Right forelimb (tissue), 1 donor: Measurements from ENCODE around the gene PSMC5.

Experiments used
- DNase-seq: peaks from one replicate; pipeline ENCODE4 v3.0.0-alpha.2; 2018

Gene PSMC5

DNA sequence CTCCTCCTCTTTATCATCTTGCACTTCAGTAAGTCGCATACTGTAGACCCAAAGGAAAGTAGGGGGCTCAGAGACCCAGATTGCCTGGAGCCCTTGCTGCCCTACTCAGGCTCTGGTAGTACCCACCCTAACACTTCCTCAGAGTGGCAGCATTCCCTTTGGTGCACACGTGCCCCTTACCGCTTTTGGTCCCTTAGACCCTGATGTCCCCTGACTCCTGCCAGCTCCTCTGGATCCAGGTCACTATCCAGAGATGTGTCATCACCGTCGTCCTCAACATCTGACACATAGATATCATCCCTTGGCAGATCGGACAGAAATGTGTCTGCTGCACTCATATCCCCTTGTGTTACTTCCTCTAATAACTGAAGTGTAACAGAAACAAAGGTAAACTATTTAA, 5.4 kb upstream of the PSMC5 start:
- no peak for DNase-seq

DNA sequence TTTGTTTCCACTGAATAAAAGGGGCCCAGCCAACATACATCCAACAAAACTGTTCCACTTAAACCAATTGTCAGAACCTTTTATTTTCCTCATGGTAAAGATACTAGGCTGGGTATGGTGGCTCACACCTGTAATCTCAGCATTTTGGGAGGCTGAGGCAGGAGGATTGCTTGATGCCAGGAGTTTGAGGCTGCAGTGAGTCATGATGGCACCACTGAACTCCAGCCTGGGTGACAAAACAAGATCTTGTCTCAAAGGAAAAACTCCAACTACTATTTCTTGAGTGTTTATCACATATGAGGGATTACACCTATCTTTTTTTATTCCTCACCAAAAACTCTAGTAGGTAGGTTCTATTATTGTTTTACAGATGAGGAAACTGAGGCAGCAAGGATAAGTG, 4.7 kb upstream of the PSMC5 start:
- DNase-seq = no peak

DNA sequence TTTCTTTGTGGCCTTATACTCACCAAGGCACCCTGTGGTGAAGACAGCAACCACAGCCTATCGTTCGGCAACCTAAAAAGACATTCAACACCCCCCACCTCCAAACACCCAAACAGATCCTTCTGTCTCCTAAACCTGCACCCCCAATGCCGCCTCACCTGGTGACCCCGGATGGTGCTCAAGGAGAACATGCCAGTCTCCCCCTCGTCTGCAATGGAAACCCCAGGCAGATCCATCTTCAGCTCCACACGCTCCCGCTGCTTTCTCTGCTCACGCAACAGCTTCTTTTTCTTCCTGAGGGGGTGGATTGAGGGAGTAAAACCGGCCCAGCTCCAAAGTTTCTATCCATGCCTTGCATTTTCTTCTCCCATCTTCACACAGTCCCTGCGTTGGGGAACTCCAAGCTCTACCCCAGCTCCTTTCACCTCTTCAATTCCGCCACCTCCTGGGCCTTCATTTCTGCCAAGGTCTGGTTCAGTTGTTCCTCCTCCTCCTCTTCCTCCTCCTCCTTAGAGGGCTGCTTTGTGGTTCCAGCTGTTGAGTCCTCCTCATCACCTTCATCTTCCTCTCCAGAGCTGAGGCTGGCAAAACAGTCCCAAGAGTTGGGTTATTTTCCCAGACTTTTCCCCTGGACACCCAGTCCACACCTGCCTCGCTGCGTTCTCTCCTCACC, 3.4 kb upstream of the PSMC5 start:
- no peak for DNase-seq

DNA sequence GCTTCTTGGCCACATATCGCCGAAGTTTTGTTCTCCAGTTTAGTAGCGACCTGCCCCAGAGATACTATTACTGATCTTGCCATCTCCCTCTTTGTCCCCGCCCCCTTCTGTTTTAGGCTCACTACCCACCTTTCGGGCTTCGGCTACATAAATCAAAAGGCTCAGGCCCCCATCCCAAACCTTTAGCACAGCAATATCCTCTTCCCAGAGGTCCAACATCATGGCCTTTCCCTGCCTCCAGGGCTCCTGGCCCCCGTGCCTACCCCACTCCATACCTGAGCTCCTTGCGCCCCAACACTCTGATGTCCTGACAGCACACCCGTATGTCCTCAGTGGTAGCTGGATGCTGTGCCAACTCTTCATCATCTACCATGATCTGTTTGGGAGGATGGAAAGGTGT, 2.9 kb upstream of the PSMC5 start:
- no peak for DNase-seq

DNA sequence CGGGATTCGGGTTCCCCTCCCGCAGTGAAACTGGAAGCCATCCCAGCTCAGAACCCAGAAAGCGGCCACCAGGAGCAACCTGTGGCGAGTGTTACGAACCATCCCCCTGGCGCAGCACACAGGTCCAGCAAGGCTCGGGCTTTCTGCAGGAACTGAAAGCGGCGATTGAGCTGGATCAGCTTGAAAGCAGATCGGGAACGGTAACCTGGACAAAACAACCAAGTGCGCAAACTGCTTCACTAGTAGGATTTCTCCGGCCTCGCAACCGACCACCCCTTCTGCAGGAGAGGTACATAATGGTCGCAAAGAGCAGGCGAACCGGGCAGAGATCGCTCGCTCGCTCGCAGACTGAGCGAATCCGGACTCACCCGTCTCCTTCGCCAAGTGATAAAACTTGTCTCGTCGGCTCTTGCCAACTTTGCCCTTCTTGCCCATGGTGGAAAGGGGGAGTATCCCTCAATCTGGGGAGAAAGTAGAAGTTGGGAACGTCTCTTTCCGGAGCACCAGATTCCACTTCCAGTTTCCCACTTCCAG, 696 bp upstream of the PSMC5 start:
- DNase-seq = no peak

DNA sequence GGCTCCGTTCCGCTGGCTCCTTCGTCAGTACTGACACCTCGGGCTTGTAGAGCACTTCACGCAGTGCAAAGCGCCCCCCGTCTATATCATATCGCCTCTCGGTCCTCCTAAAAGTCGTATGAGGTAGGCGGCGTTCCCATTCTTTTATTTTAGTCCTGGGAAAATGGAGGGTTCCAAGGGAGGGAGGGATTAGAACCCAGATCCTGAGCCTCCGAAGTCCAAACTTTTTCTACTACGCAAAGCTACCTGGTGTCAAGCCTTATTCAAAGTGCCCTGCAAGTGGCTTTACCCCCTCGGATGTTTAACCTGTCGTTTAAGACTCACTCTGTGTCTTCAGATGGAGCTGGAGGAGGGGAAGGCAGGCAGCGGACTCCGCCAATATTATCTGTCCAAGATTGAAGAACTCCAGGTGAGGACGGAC, 580 bp downstream of the PSMC5 start:
- DNase-seq = no peak

DNA sequence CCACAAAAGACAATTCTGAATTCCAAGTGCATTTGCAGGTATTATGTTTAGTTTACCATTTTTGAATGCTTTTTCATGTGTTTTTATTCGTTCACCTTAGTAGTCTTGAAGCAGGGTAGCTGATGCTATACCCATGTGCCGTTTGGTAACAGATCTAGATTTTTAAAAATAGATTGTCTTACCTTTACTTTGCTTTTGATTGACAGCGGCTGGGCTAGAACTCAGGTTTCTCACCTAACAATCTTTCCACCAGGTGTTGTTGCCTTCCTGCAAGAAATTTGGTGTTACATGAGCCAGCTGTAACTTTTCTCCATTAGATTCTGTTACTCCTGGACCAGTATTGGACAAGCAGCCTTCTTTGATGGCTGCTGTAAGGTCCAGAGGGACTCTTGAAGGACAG, 1.7 kb downstream of the PSMC5 start:
- no peak for DNase-seq

DNA sequence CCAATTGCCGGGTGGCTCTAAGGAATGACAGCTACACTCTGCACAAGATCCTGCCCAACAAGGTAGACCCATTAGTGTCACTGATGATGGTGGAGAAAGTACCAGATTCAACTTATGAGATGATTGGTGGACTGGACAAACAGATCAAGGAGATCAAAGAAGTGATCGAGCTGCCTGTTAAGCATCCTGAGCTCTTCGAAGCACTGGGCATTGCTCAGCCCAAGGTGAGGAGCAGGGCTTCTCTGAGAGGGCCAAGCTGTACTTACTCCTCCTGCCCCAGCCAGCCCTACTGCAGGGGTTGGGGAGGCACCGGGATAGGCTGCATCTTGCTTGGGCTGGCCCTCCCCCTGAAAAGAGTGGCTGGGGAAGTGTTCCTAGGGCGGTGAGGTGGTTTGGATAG, 3.0 kb downstream of the PSMC5 start:
- DNase-seq = no peak

DNA sequence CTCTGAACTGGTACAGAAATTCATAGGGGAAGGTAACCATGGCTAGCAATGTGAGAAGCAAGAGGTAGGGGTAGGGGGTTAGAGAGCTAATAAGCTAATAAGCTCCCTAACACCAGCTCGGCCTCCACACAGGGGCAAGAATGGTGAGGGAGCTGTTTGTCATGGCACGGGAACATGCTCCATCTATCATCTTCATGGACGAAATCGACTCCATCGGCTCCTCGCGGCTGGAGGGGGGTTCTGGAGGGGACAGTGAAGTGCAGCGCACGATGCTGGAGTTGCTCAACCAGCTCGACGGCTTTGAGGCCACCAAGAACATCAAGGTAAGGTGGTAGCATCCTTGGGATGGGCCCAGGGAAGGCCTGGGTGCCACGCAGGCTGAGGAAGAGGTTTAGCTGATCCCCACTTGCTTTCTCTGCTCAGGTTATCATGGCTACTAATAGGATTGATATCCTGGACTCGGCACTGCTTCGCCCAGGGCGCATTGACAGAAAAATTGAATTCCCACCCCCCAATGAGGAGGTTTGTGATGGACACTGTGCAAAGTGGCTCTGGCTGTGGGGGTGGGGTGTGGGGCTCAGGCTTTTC, 3.8 kb downstream of the PSMC5 start:
- DNase-seq = no peak

DNA sequence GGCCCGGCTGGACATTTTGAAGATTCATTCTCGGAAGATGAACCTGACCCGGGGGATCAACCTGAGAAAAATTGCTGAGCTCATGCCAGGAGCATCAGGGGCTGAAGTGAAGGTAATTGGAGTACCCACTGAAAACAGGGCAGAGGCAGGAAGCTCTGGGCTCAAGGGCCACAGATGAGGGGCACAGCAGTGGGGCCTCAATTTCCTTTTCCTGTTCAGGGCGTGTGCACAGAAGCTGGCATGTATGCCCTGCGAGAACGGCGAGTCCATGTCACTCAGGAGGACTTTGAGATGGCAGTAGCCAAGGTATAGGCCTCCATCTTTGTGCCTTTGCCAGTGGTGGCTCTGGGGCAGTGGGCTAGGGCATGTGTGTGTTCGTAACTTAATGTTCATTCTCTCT, 4.3 kb downstream of the PSMC5 start:
- no peak for DNase-seq

DNA sequence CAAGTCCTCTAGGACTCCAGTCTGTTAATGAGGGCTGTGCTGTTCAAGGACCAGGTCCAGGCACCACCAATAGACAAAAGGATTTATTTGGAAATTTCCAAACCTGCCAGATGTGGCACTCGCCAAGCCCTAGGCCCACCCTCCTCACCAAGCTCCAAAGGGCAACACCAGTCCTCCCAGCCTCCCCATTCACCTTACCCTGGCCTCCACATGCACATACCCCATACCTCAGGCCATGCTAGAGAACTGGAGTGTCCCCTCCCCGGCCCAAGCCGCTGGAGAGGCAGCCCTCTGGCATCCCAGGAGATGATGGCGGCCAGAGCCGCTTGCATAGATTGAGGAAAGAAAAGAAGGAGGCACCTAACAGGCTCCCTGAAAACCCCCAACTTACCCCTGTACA, 4.8 kb downstream of the PSMC5 start:
- DNase-seq = no peak

DNA sequence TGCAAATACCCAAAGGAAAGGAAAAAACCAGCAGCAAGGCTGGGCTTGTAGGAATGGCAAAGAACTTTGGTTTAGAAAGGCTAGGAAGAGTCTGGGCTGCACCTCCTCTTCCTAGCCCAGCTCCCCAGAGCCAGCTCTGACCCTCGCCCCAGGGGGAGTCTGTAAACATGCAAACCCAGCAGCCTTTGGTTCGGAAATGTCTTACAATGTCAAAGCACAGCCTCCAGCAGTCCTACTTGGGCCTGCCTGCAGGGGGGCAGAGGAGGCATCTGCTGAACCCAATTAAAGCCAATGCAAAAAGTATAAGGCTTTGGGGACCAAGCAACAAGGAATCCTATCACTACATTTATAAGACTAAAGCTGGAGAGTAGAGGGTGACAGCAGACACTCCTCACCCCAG, 5.2 kb downstream of the PSMC5 start:
- no peak for DNase-seq

DNA sequence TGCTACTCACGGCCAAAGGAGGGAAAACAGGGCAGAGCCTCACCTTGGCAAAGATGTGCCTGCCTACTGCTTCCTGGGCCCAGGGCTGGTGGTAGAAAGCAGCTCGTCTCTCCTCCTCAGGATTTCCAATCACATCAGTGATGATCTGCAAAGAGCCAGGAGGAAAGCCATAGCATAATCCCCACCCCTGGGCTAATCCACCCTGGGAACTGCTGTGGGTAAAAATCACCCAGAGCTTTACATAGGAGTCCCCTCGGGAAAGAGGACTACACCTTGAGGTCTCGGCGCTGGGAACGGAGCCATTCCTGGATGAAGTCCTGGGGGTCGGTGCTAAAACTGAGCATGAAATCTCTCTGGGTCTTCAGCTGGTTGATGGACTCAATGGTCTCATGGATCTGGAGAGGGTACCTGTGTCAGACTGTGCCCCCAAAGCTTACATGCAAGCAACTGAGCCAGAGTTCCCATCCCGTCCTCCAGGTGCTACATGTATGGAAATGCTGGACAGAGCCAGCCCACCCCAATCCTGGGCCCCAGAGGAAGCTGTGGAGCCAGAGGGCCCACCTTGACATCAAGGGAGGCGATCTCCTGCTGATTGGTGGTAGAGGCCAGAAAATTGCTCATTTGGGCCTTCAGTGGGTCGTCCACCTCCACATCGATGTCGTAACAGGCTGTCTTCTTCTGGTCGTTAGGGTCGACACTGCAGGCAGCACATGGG, 6.0 kb downstream of the PSMC5 start:
- no peak for DNase-seq

DNA sequence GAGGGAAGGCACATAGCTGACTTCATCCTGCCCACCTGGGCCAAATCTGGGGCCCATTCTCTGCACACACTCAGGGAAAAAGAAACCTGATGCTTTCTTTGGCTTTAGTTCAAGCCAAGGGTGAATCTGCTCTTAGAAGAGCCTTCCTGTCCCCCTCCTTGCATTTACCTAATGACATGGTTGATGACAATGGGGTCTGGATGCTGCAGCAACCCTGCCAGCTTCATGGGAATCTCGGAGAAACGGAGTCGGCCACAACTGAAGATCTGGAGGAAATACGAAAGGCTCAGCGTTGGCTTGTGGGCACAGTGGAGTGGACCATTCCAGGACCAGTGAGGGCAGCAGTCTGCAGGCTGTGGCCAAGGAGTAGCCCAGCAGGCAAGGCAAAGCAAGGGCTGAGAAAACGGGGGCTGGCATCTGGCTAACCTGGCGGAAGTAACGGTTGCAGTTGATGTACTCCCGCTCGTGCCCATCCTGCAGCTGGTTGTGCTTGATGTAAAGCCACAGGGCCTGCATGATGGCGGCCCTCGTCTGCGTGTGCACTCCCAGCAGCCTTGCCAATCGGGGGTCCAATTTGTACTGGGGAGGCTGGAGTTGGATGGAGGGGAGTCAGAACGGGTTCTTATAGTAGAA, 6.6 kb downstream of the PSMC5 start:
- DNase-seq = no peak

DNA sequence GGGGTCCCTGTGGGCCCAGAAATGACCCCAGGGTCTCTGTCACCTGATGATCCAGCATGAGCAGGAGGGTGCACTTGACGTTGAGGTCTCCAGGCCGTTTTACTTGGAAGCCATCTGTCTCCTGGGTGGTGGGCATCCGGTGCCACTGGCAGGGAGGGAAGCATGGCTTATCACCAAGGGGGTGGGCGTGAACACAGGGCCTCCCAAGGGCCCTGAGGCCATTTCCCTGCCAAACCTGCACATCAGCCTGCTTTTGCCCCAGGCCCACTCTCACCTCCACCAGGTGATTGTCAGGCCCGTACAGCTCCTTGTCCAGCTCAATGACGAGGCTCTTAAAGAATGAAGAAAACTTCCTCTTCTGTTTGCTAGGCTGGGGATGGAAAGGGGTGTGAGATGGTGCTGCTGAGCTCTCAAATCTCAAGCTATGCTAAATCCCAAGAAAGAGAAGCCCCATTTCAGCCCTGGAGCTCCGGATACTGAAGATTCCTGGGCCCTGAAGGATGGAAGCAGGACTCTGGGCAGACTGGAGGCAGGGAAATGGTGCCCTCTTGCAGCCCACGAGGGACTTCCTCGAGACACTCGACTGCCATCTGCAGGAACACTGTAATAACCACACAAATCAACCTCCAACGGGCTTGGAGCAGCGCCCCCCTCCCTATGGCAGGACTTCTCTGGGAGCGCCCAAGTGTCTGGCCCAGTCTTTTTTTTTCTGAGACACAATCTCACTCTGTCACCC, 7.4 kb downstream of the PSMC5 start:
- no peak for DNase-seq

DNA sequence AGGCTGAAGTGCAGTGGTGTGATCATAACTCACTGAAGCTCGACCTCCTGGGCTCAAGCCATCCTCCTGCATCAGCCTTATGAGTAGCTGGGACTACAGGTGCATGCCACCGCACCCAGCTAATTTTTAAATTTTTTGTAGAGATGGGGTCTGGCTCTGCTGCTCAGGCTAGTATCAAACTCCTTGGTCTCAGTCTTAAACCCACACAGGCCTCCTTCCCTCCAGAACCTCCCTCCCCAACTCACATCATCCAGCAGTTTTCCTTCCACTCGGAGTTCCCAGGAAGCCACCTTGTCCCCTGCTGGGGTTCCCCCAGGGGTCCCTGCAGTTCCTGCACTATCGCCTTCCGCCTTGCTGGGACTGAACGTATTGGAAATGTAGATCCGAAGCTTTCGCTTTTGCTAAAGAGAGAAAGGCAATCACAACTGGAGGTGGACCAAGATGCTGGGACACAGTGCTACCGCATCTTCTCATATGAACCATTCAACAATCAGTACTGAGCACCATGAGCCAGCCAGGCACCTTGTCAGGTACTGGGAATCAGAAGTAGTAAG, 8.0 kb downstream of the PSMC5 start:
- no peak for DNase-seq

DNA sequence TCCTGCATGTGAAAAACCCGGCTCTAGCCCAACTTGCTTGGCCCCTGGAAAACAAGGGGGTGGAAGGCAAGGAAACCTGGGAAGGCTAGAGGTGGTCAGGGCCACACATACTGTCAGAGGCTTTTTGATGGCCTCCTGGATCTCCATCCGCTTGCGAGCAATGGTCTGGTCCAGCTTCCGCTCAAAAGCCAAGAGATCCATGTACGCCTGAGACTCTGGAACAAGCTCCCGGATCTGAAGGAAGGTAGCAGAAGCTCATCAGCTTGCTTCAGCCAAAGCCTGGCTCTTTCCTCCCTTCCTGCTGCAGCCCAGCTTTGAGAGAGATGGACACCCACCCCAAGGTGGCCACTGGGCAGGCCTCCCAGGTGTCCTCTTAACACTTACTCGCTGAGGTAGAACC, 9.6 kb downstream of the PSMC5 start:
- DNase-seq = no peak

DNA sequence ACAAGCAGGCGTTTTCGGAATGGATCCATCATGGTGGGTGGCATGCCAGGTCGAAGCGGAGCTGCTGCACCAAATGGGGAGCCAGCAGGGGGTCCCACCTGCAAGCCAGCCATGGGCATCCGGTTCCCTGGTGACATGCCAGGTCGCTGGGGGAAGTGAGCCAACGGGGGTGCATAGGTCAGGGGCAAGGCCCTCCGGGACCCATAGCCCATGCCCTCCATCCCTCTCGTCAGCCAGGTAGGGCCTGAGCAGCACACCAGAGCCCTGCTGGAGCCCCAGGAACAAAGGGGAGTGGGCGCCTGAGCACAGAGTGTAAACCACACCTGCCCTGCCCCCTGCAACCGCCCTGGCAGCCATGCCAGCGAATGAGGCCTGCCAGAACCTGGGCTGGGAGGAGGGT, 10.2 kb downstream of the PSMC5 start:
- DNase-seq = no peak

DNA sequence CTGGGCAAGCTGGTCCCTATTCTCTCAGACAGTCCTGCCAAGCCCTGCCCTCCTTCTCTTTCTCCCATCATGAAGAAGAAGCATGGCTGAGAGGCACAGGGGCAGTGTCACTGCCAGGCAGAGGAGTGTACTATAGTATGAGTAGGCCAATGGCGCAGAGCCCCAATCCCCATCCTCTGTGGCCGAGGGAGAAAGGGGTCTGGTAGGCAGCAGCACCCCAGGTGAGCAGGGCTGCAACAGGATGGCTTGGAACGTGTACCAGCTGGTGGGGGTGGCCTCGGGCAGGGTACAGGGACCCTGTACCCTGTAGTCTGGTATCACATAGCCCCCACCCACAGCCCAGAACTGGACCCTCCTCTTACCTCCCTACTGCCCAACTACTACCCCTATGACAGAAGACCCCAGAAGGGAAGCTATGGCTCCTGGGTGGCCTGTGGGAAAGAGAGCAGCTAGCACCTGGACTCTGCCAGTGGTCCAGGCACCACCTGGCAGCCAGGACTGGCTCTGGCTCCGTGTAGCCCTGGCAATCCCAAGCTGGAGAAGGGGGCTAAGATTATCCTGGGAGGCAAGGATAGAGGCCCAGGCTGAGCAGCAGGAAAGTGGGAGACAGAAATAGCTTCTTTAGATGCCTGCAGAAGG, 10.8 kb downstream of the PSMC5 start:
- no peak for DNase-seq

DNA sequence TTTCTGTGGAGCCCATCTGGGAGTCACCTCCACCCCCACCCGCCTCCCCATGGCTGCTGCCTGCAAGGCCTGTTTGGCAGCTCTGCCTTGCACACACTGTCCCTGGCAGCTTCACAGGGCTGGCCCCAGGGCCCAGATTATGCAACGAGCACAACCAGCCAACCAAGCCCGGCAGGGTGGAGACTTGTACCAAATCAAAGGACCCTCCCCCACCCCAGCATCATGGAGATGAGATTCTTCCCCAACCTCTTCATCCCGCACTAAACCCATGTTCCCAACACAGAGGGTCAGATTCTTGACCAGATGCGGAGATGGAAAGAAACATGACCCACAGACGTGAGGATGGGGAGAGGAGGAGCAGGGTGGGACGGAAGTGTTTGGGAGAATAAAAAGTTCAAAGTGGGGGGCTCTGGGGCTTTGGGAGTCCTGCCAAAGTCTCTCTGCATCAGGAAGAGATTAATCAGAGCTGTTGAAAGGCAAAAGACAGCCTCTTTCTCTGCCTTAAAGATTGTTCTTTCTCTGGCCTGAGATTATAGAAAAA, 11.5 kb downstream of the PSMC5 start:
- DNase-seq = peak; percentile 79

DNA sequence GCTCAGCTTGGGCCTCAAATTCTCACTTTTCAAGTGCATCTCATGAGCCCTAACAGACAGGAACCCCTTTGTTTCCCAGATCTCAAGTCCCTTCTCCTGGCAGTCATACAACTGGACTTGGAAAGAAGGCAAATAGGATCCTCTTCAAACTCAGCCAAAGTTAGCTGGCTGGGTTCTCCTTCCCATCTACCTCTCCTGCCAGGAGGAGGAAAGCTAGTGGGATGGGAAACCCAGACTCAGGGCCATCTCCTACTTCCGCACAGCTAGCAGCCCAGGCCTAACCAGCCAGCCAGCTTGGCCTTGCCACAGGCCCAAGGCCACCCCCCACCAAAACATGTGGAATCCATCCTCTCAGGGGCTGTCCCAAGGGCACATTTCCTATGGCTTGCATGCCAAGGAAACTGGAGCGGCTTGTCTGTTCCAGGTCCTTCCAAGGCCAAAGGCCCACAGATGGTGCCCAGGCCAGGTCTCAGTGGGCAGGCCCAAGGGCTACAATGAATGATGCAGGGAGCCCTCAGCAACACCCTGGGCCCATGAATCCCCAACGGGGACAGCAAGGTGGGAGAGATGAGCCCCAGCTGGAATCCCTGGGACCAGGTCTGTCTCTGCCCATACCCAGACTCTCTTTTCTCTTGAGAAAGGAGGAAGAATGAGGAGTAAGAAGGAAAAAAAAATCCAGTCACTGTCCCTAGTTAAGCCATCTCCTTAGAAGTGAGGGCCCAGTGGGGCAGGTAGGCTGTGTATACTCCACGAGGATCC, 13.5 kb downstream of the PSMC5 start:
- no peak for DNase-seq
